ENCODE measurements around the gene HLA-DOB.

The HLA-DOB gene

DNA sequence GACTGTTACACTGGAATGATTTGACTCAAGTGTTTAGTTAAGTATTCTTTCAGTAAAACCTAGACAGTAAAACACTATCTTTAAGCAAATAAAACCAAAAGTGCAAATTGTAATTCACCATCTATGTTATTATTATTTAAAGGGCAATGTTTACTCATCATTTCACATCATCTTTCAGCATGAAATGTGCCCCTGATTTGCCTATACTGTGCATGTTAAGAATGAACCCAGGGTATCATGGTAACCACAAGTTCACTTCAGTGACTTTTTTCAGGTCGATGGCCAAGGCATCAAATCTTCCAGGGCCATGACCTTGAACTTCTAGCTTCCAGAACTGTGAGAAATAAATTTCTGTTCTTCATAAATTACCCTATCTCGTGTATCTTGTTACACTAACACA, 2.1 kb upstream of the HLA-DOB start:
- Histone ChIP-seq H3K36me3 (ENCODE audit: insufficient read depth, low read length) (no peaks in the 10 kb centered on the region), H3K4me1 (ENCODE audit: insufficient read depth, low read length) (no peaks in the 10 kb centered on the region), H4K20me1 (ENCODE audit: insufficient read depth, low read length) (no peaks in the 10 kb centered on the region), H3K9me3 (ENCODE audit: insufficient read depth, low read length, severe bottlenecking) (no peaks in the 10 kb centered on the region), H3K4me2 (ENCODE audit: insufficient read depth, low read length) (no peak overlapping the region), H3K27me3 (ENCODE audit: insufficient read depth, low read length, poor library complexity) (no peaks in the 10 kb centered on the region), H2AFZ (ENCODE audit: low read depth, low read length) (no peak overlapping the region), H3K27ac (ENCODE audit: low read length) (no peak overlapping the region), H3K4me3 (ENCODE audit: low read depth in 1 of 2, low read length in 2 of 2) (no peak overlapping the region), H3K79me2 (ENCODE audit: insufficient read depth, low read length) (no peaks in the 10 kb centered on the region), H3K9ac (ENCODE audit: low read depth, low read length) (no peak overlapping the region)
- ATAC-seq (ENCODE audit: insufficient read depth, low read depth) (no peak), DNase-seq (no peak)
- no peak for TF ChIP-seq EZH2 (IDR thresholded peaks at IDR 0.05; ENCODE audit: borderline replicate concordance, low read depth, low read length, severe bottlenecking)
- TF ChIP-seq, protein P1, sequence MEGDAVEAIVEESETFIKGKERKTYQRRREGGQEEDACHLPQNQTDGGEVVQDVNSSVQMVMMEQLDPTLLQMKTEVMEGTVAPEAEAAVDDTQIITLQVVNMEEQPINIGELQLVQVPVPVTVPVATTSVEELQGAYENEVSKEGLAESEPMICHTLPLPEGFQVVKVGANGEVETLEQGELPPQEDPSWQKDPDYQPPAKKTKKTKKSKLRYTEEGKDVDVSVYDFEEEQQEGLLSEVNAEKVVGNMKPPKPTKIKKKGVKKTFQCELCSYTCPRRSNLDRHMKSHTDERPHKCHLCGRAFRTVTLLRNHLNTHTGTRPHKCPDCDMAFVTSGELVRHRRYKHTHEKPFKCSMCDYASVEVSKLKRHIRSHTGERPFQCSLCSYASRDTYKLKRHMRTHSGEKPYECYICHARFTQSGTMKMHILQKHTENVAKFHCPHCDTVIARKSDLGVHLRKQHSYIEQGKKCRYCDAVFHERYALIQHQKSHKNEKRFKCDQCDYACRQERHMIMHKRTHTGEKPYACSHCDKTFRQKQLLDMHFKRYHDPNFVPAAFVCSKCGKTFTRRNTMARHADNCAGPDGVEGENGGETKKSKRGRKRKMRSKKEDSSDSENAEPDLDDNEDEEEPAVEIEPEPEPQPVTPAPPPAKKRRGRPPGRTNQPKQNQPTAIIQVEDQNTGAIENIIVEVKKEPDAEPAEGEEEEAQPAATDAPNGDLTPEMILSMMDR (IDR thresholded peaks at IDR 0.05; ENCODE audit: borderline replicate concordance, extremely low read depth, low read length, poor library complexity, severe bottlenecking), result no peak

DNA sequence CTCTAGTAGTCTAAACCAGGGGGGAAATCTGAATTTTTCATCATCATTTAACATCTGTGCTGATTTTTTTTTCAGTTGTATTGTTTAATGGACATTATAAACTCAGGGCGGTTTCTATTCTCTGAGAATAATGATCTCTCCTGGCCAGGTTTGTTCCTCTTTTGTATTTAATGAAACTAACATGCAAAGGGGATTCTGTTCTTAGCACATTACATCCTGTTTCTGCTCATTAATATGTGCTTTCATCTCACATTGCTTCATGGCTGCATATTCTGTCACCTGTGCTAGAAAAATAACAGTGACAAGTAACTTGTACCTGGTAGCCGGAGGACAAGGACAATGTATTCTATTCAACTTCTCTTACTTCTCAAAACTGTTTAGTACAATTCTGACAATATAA, 806 bp downstream of the HLA-DOB start:
- H3K4me3 ChIP-seq (ENCODE audit: low read depth in 1 of 2, low read length in 2 of 2), result no peak overlapping the region
- no peaks in the 10 kb centered on the region for H3K79me2 ChIP-seq (ENCODE audit: insufficient read depth, low read length)
- no peak overlapping the region for H2AFZ ChIP-seq (ENCODE audit: low read depth, low read length)
- peaks cover 6% of the 10 kb centered on the region for H3K27me3 ChIP-seq (ENCODE audit: insufficient read depth, low read length, poor library complexity)
- no peak overlapping the region for H3K27ac ChIP-seq (ENCODE audit: low read length)
- no peaks in the 10 kb centered on the region for H3K4me1 ChIP-seq (ENCODE audit: insufficient read depth, low read length)
- no peak overlapping the region for H3K4me2 ChIP-seq (ENCODE audit: insufficient read depth, low read length)
- DNase-seq, result no peak
- no peaks in the 10 kb centered on the region for H3K9me3 ChIP-seq (ENCODE audit: insufficient read depth, low read length, severe bottlenecking)
- TF ChIP-seq, protein P1 (IDR thresholded peaks at IDR 0.05; ENCODE audit: borderline replicate concordance, extremely low read depth, low read length, poor library complexity, severe bottlenecking), result no peak
- no peak for TF ChIP-seq EZH2 (IDR thresholded peaks at IDR 0.05; ENCODE audit: borderline replicate concordance, low read depth, low read length, severe bottlenecking)
- ATAC-seq (ENCODE audit: insufficient read depth, low read depth), result no peak
- no peaks in the 10 kb centered on the region for H4K20me1 ChIP-seq (ENCODE audit: insufficient read depth, low read length)
- no peak overlapping the region for H3K9ac ChIP-seq (ENCODE audit: low read depth, low read length)
- no peaks in the 10 kb centered on the region for H3K36me3 ChIP-seq (ENCODE audit: insufficient read depth, low read length)

DNA sequence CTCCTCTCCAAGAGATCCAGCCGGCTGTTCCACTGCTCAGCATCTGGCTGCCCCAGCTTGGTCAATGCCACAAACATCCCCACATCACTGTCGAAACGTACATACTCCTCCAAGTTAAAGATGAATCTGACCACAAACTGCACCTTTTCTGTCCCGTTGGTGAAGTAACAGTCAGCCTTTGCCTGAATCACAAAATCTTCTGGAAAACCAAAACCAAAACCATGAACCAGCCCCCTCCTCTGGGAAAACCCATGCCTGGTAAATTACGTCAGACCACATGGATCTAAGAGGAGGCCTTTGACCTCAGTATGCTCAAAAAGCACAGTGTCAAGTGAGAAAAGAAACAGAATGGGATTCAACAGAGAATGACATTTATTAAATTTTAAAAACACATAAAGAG, 1.7 kb downstream of the HLA-DOB start:
- no peak overlapping the region for H3K27ac ChIP-seq (ENCODE audit: low read length)
- H3K4me2 ChIP-seq (ENCODE audit: insufficient read depth, low read length), result no peak overlapping the region
- no peak for ATAC-seq (ENCODE audit: insufficient read depth, low read depth)
- no peak overlapping the region for H2AFZ ChIP-seq (ENCODE audit: low read depth, low read length)
- peaks cover 6% of the 10 kb centered on the region for H3K27me3 ChIP-seq (ENCODE audit: insufficient read depth, low read length, poor library complexity)
- no peaks in the 10 kb centered on the region for H4K20me1 ChIP-seq (ENCODE audit: insufficient read depth, low read length)
- no peaks in the 10 kb centered on the region for H3K79me2 ChIP-seq (ENCODE audit: insufficient read depth, low read length)
- no peaks in the 10 kb centered on the region for H3K4me1 ChIP-seq (ENCODE audit: insufficient read depth, low read length)
- no peak for TF ChIP-seq EZH2 (IDR thresholded peaks at IDR 0.05; ENCODE audit: borderline replicate concordance, low read depth, low read length, severe bottlenecking)
- TF ChIP-seq, protein P1 (IDR thresholded peaks at IDR 0.05; ENCODE audit: borderline replicate concordance, extremely low read depth, low read length, poor library complexity, severe bottlenecking), result no peak
- no peaks in the 10 kb centered on the region for H3K9me3 ChIP-seq (ENCODE audit: insufficient read depth, low read length, severe bottlenecking)
- H3K36me3 ChIP-seq (ENCODE audit: insufficient read depth, low read length), result no peaks in the 10 kb centered on the region
- DNase-seq, result no peak
- H3K9ac ChIP-seq (ENCODE audit: low read depth, low read length), result no peak overlapping the region
- H3K4me3 ChIP-seq (ENCODE audit: low read depth in 1 of 2, low read length in 2 of 2), result no peak overlapping the region

DNA sequence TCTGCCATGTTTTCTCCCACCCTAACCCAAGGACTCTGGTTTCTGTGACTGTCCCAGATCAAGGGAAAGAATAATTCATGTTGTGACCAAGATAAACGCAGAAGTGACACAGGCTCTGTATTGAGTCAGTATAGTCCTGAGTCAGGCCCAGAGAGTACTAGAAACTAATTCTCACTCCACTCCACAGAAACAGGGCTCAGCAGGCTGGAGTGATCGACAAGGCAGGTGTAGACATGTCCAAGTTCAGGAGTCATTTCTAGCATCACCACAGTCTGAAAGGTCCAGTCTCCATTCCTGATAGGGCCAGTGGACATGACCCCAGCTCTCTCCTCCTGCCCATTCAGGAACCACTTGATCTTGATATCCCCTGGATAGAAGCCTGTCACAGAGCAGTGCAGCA, 2.7 kb downstream of the HLA-DOB start:
- TF ChIP-seq, protein P1 (IDR thresholded peaks at IDR 0.05; ENCODE audit: borderline replicate concordance, extremely low read depth, low read length, poor library complexity, severe bottlenecking), result no peak
- TF ChIP-seq EZH2 (IDR thresholded peaks at IDR 0.05; ENCODE audit: borderline replicate concordance, low read depth, low read length, severe bottlenecking), result no peak
- Histone ChIP-seq H3K79me2 (ENCODE audit: insufficient read depth, low read length) (no peaks in the 10 kb centered on the region), H3K4me1 (ENCODE audit: insufficient read depth, low read length) (no peaks in the 10 kb centered on the region), H4K20me1 (ENCODE audit: insufficient read depth, low read length) (no peaks in the 10 kb centered on the region), H3K36me3 (ENCODE audit: insufficient read depth, low read length) (no peaks in the 10 kb centered on the region), H3K9me3 (ENCODE audit: insufficient read depth, low read length, severe bottlenecking) (no peaks in the 10 kb centered on the region), H3K9ac (ENCODE audit: low read depth, low read length) (no peak overlapping the region), H2AFZ (ENCODE audit: low read depth, low read length) (no peak overlapping the region), H3K27me3 (ENCODE audit: insufficient read depth, low read length, poor library complexity) (peaks cover 6% of the 10 kb centered on the region), H3K27ac (ENCODE audit: low read length) (no peak overlapping the region), H3K4me3 (ENCODE audit: low read depth in 1 of 2, low read length in 2 of 2) (no peak overlapping the region), H3K4me2 (ENCODE audit: insufficient read depth, low read length) (no peak overlapping the region)
- DNase-seq (no peak), ATAC-seq (ENCODE audit: insufficient read depth, low read depth) (no peak)
